ENCODE data around the gene COQ10A.

The COQ10A gene

GRCh38 chr12:56229082-56229481, 37.7 kb upstream of the COQ10A start:
- H3K9ac ChIP-seq (ENCODE audit: low read length in 2 of 2), result no peak overlapping the region
- H3K27ac ChIP-seq (ENCODE audit: low read length), result no peak overlapping the region

DNA sequence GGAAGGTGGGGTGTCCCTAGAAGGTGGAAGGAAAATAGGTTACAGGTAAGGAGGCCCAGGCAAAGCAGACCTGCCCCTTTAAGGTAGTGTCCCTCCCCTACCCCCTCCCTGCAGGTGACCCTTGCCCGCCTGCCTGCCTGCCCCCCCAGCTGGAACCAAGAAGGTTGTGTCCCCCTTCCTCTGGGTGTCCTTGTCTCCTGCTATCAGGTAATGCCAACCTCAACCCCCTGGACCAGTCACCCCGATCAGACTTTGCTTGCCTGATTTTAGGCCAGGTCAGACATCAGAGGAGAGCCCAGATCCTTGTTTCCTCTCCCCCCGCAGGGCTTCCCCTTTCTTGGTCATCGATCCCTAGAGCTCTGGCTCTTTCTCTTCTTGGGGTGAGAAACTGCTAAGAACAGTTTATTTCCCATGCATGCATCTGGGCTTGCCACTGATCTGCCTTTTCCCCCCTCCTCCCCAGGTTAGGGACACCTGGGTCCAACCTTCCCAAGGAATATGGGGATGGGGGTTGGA, 36.8 kb upstream of the COQ10A start, which contains the start of gene SLC39A5:
SLC39A5 (plus strand) TSS at position 136 of the 516 bp plus-strand sequence. CDS start 1,224 bp downstream, outside the sequence.
- H3K4me3 ChIP-seq (ENCODE audit: low read length in 2 of 2), result no peak within 1 kb of the TSS
- peaks cover 0 to 10% of the 10 kb centered on the region in 2 donors for H3K36me3 ChIP-seq (ENCODE audit: control insufficient read depth in 2 of 2, insufficient read depth in 2 of 2, low read length in 2 of 2)
- H3K9ac ChIP-seq (ENCODE audit: low read length in 2 of 2), result no peak within 1 kb of the TSS
- H3K27ac ChIP-seq (ENCODE audit: low read length), result no peak within 1 kb of the TSS
- H3K27me3 ChIP-seq (ENCODE audit: control insufficient read depth in 1 of 2, insufficient read depth in 2 of 2, low read length in 2 of 2), result no peaks in the 10 kb centered on the region
- no peaks in the 10 kb centered on the region for H3K9me3 ChIP-seq (ENCODE audit: control insufficient read depth in 2 of 2, low read length in 2 of 2)
- H3K4me1 ChIP-seq (ENCODE audit: control insufficient read depth, insufficient read depth, low read length), result peaks cover 3% of the 10 kb centered on the region

More at GRCh38 chr12:56229082-56229481, 37.7 kb upstream of the COQ10A start:
- Histone ChIP-seq H3K4me3 (ENCODE audit: low read length in 2 of 2) (no peak overlapping the region), H3K36me3 (ENCODE audit: control insufficient read depth in 2 of 2, insufficient read depth in 2 of 2, low read length in 2 of 2) (peaks cover 0 to 10% of the 10 kb centered on the region in 2 donors), H3K27me3 (ENCODE audit: control insufficient read depth in 1 of 2, insufficient read depth in 2 of 2, low read length in 2 of 2) (no peaks in the 10 kb centered on the region), H3K4me1 (ENCODE audit: control insufficient read depth, insufficient read depth, low read length) (peaks cover 9% of the 10 kb centered on the region), H3K9me3 (ENCODE audit: control insufficient read depth in 2 of 2, low read length in 2 of 2) (no peaks in the 10 kb centered on the region)

- H3K4me1 ChIP-seq (ENCODE audit: control insufficient read depth, insufficient read depth, low read length), result no peaks in the 10 kb centered on the region
- H3K27me3 ChIP-seq (ENCODE audit: control insufficient read depth in 1 of 2, insufficient read depth in 2 of 2, low read length in 2 of 2), result no peaks in the 10 kb centered on the region
- H3K9ac ChIP-seq (ENCODE audit: low read length in 2 of 2), result no peak overlapping the region
- no peak overlapping the region for H3K4me3 ChIP-seq (ENCODE audit: low read length in 2 of 2)
- no peak overlapping the region for H3K27ac ChIP-seq (ENCODE audit: low read length)
- no peaks in the 10 kb centered on the region for H3K9me3 ChIP-seq (ENCODE audit: control insufficient read depth in 2 of 2, low read length in 2 of 2)
- H3K36me3 ChIP-seq (ENCODE audit: control insufficient read depth in 2 of 2, insufficient read depth in 2 of 2, low read length in 2 of 2), result peaks cover 0 to 7% of the 10 kb centered on the region in 2 donors
These were observed 36.1 kb upstream of the COQ10A start for GRCh38 chr12:56230432-56231183.

GRCh38 chr12:56231184-56231582, 35.6 kb upstream of the COQ10A start:
- Histone ChIP-seq H3K27ac (ENCODE audit: low read length) (no peak overlapping the region), H3K27me3 (ENCODE audit: control insufficient read depth in 1 of 2, insufficient read depth in 2 of 2, low read length in 2 of 2) (no peaks in the 10 kb centered on the region), H3K9ac (ENCODE audit: low read length in 2 of 2) (no peak overlapping the region), H3K36me3 (ENCODE audit: control insufficient read depth in 2 of 2, insufficient read depth in 2 of 2, low read length in 2 of 2) (peaks cover 0 to 4% of the 10 kb centered on the region in 2 donors), H3K4me1 (ENCODE audit: control insufficient read depth, insufficient read depth, low read length) (no peaks in the 10 kb centered on the region), H3K4me3 (ENCODE audit: low read length in 2 of 2) (no peak overlapping the region), H3K9me3 (ENCODE audit: control insufficient read depth in 2 of 2, low read length in 2 of 2) (no peaks in the 10 kb centered on the region)

DNA sequence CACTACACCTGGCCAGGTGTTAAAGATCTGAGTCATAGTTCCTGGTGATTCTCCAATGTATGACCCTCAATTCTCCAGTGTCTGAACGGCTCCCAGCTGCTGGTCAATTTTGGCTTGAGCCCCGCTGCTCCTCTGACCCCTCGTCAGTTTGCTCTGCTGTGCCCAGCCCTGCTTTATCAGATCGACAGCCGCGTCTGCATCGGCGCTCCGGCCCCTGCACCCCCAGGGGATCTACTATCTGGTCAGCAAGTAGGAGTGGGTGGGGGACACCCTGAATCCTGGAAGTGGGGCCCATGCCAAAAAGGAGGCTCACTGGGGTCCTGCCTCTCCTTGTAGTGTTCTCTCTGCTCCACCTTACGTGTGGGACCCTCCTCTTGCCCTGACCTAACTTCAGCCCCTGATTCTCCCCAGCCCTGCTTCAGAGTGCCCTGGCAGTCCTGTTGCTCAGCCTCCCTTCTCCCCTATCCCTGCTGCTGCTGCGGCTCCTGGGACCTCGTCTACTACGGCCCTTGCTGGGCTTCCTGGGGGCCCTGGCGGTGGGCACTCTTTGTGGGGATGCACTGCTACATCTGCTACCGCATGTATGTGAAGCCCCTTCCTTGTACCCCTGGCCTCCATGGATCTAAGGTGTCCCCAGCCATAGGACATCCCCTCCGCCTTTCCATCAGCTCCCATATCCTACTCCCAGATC, 31.9 kb upstream of the COQ10A start:
- Histone ChIP-seq H3K4me3 (ENCODE audit: low read length in 2 of 2) (no peak overlapping the region), H3K4me1 (ENCODE audit: control insufficient read depth, insufficient read depth, low read length) (no peaks in the 10 kb centered on the region), H3K27ac (ENCODE audit: low read length) (no peak overlapping the region), H3K27me3 (ENCODE audit: control insufficient read depth in 1 of 2, insufficient read depth in 2 of 2, low read length in 2 of 2) (no peaks in the 10 kb centered on the region), H3K9me3 (ENCODE audit: control insufficient read depth in 2 of 2, low read length in 2 of 2) (no peaks in the 10 kb centered on the region), H3K36me3 (ENCODE audit: control insufficient read depth in 2 of 2, insufficient read depth in 2 of 2, low read length in 2 of 2) (peaks cover 6 to 10% of the 10 kb centered on the region in 2 donors), H3K9ac (ENCODE audit: low read length in 2 of 2) (no peak overlapping the region)

DNA sequence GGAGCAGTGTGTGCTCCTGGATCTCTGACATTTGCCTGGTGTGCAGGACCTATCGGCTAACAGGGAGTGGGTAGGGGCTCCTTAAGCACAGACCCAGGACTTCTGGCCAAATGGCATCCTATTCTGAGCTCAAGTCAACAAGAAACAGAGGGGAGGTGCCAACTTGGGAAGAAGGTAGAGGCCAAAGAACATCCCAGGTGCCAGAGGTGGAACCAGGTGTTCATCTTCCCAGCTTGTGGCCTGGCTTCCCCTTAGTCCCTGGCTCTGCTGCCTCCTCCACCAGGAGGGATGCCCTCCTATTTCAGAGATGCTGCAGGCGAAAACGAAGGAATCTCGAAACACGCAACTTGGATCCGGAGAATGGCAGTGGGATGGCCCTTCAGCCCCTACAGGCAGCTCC, 30.7 kb upstream of the COQ10A start:
- peaks cover 12 to 15% of the 10 kb centered on the region in 2 donors for H3K36me3 ChIP-seq (ENCODE audit: control insufficient read depth in 2 of 2, insufficient read depth in 2 of 2, low read length in 2 of 2)
- H3K4me3 ChIP-seq (ENCODE audit: low read length in 2 of 2), result no peak overlapping the region
- no peaks in the 10 kb centered on the region for H3K9me3 ChIP-seq (ENCODE audit: control insufficient read depth in 2 of 2, low read length in 2 of 2)
- H3K4me1 ChIP-seq (ENCODE audit: control insufficient read depth, insufficient read depth, low read length), result no peaks in the 10 kb centered on the region
- H3K27ac ChIP-seq (ENCODE audit: low read length), result no peak overlapping the region
- H3K9ac ChIP-seq (ENCODE audit: low read length in 2 of 2), result no peak overlapping the region
- no peaks in the 10 kb centered on the region for H3K27me3 ChIP-seq (ENCODE audit: control insufficient read depth in 1 of 2, insufficient read depth in 2 of 2, low read length in 2 of 2)

DNA sequence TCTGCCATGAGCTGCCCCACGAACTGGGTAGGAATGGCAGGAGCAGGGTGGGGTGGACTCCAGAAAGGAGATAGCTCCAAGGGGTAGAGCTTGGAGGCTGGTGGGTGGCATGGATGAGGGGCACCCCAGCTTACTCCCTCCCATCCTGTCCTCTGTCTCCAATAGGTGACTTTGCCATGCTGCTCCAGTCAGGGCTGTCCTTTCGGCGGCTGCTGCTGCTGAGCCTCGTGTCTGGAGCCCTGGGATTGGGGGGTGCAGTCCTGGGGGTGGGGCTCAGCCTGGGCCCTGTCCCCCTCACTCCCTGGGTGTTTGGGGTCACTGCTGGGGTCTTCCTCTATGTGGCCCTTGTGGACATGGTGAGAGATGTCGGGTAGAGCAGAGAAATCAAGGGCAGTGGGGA, 29.8 kb upstream of the COQ10A start:
- peaks cover 21 to 24% of the 10 kb centered on the region in 2 donors for H3K36me3 ChIP-seq (ENCODE audit: control insufficient read depth in 2 of 2, insufficient read depth in 2 of 2, low read length in 2 of 2)
- no peak overlapping the region for H3K4me3 ChIP-seq (ENCODE audit: low read length in 2 of 2)
- no peaks in the 10 kb centered on the region for H3K4me1 ChIP-seq (ENCODE audit: control insufficient read depth, insufficient read depth, low read length)
- no peaks in the 10 kb centered on the region for H3K27me3 ChIP-seq (ENCODE audit: control insufficient read depth in 1 of 2, insufficient read depth in 2 of 2, low read length in 2 of 2)
- H3K9ac ChIP-seq (ENCODE audit: low read length in 2 of 2), result no peak overlapping the region
- H3K9me3 ChIP-seq (ENCODE audit: control insufficient read depth in 2 of 2, low read length in 2 of 2), result no peaks in the 10 kb centered on the region
- no peak overlapping the region for H3K27ac ChIP-seq (ENCODE audit: low read length)

- Histone ChIP-seq H3K4me1 (ENCODE audit: control insufficient read depth, insufficient read depth, low read length) (no peaks in the 10 kb centered on the region), H3K4me3 (ENCODE audit: low read length in 2 of 2) (no peak overlapping the region), H3K27ac (ENCODE audit: low read length) (no peak overlapping the region), H3K36me3 (ENCODE audit: control insufficient read depth in 2 of 2, insufficient read depth in 2 of 2, low read length in 2 of 2) (peaks cover 22 to 27% of the 10 kb centered on the region in 2 donors), H3K9ac (ENCODE audit: low read length in 2 of 2) (no peak overlapping the region), H3K27me3 (ENCODE audit: control insufficient read depth in 1 of 2, insufficient read depth in 2 of 2, low read length in 2 of 2) (no peaks in the 10 kb centered on the region), H3K9me3 (ENCODE audit: control insufficient read depth in 2 of 2, low read length in 2 of 2) (no peaks in the 10 kb centered on the region)
These were observed 29.2 kb upstream of the COQ10A start for GRCh38 chr12:56237552-56237951.

GRCh38 chr12:56241424-56242303, 25.1 kb upstream of the COQ10A start:
- H3K9ac ChIP-seq (ENCODE audit: low read length in 2 of 2), result no peak overlapping the region
- no peak overlapping the region for H3K27ac ChIP-seq (ENCODE audit: low read length)
- H3K9me3 ChIP-seq (ENCODE audit: control insufficient read depth in 2 of 2, low read length in 2 of 2), result no peaks in the 10 kb centered on the region
- no peaks in the 10 kb centered on the region for H3K27me3 ChIP-seq (ENCODE audit: control insufficient read depth in 1 of 2, insufficient read depth in 2 of 2, low read length in 2 of 2)
- no peaks in the 10 kb centered on the region for H3K4me1 ChIP-seq (ENCODE audit: control insufficient read depth, insufficient read depth, low read length)
- H3K4me3 ChIP-seq (ENCODE audit: low read length in 2 of 2), result no peak overlapping the region
- peaks cover 53 to 57% of the 10 kb centered on the region in 2 donors for H3K36me3 ChIP-seq (ENCODE audit: control insufficient read depth in 2 of 2, insufficient read depth in 2 of 2, low read length in 2 of 2)

- H3K9me3 ChIP-seq (ENCODE audit: control insufficient read depth in 2 of 2, low read length in 2 of 2), result no peaks in the 10 kb centered on the region
- peaks cover 64 to 67% of the 10 kb centered on the region in 2 donors for H3K36me3 ChIP-seq (ENCODE audit: control insufficient read depth in 2 of 2, insufficient read depth in 2 of 2, low read length in 2 of 2)
- H3K27ac ChIP-seq (ENCODE audit: low read length), result no peak overlapping the region
- H3K27me3 ChIP-seq (ENCODE audit: control insufficient read depth in 1 of 2, insufficient read depth in 2 of 2, low read length in 2 of 2), result no peaks in the 10 kb centered on the region
- H3K4me1 ChIP-seq (ENCODE audit: control insufficient read depth, insufficient read depth, low read length), result no peaks in the 10 kb centered on the region
- no peak overlapping the region for H3K9ac ChIP-seq (ENCODE audit: low read length in 2 of 2)
- no peak overlapping the region for H3K4me3 ChIP-seq (ENCODE audit: low read length in 2 of 2)
These were observed 23.8 kb upstream of the COQ10A start for GRCh38 chr12:56242986-56243385.
